ENCODE measurements around the gene TMEM87A.

TMEM87A gene

DNA sequence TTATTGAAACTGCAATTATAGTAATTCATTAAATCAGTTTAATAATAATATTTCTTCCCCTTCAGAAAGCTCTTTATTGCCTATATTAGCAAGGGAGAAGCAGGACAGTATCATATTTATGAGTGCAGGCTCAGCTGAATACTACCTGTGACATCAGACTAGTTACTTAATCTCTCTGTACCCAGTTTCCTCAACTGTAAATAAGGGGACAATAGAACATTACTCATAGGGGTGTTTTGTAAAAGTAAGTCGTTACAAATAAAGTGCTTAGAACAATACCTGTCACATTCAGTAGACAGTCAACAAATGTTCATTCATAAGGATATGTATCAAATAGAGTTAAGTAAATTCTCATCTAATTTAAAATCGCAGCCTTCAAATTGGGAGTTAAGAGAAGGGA is 53.0 kb downstream of the TMEM87A start:
- H3K27me3 ChIP-seq (ENCODE audit: low read depth, low read length) = no peaks in the 10 kb centered on the region
- no peaks in the 10 kb centered on the region for H3K4me1 ChIP-seq (ENCODE audit: control insufficient read depth in 1 of 2, insufficient read depth in 2 of 2, low read length in 2 of 2)
- H3K36me3 ChIP-seq (ENCODE audit: control insufficient read depth in 1 of 2, insufficient read depth in 2 of 2, low read length in 2 of 2) = peaks cover 53 to 75% of the 10 kb centered on the region in 2 donors
- H3K9me3 ChIP-seq (ENCODE audit: control insufficient read depth in 1 of 2, low read length in 2 of 2) = no peaks in the 10 kb centered on the region
- H3K4me3 ChIP-seq (ENCODE audit: low read depth in 1 of 2, low read length in 2 of 2) = no peak overlapping the region
- H3K27ac ChIP-seq (ENCODE audit: low read length) = no peak overlapping the region

GRCh38 chr15:42218953-42219592 is 54.2 kb downstream of the TMEM87A start:
- Histone ChIP-seq H3K36me3 (ENCODE audit: control insufficient read depth in 1 of 2, insufficient read depth in 2 of 2, low read length in 2 of 2) (peaks cover 42 to 64% of the 10 kb centered on the region in 2 donors), H3K4me3 (ENCODE audit: low read depth in 1 of 2, low read length in 2 of 2) (no peak overlapping the region), H3K27ac (ENCODE audit: low read length) (no peak overlapping the region), H3K4me1 (ENCODE audit: control insufficient read depth in 1 of 2, insufficient read depth in 2 of 2, low read length in 2 of 2) (no peaks in the 10 kb centered on the region), H3K9me3 (ENCODE audit: control insufficient read depth in 1 of 2, low read length in 2 of 2) (no peaks in the 10 kb centered on the region), H3K27me3 (ENCODE audit: low read depth, low read length) (no peaks in the 10 kb centered on the region)

DNA sequence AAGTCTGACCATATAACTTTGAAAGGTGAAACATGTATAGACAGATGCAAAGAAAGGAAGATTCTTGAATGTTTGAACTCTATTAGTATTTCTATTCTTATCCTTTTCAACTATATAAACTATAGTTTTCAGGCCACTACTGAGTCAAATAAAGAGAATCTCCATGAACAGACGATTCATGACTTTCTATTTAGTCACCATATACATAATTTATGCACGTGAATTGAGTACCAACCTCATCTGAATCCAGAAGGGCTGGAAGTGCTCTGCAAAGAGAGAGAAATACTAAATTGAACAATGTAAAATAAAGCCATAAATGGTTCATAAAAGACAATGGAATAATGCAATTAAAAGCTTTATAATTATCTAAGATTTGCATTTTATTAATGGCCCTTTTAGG is 55.7 kb downstream of the TMEM87A start:
- Histone ChIP-seq H3K27me3 (ENCODE audit: low read depth, low read length) (no peaks in the 10 kb centered on the region), H3K9me3 (ENCODE audit: control insufficient read depth in 1 of 2, low read length in 2 of 2) (no peaks in the 10 kb centered on the region), H3K27ac (ENCODE audit: low read length) (no peak overlapping the region), H3K4me3 (ENCODE audit: low read depth in 1 of 2, low read length in 2 of 2) (no peak overlapping the region), H3K36me3 (ENCODE audit: control insufficient read depth in 1 of 2, insufficient read depth in 2 of 2, low read length in 2 of 2) (peaks cover 44 to 56% of the 10 kb centered on the region in 2 donors), H3K4me1 (ENCODE audit: control insufficient read depth in 1 of 2, insufficient read depth in 2 of 2, low read length in 2 of 2) (no peaks in the 10 kb centered on the region)

DNA sequence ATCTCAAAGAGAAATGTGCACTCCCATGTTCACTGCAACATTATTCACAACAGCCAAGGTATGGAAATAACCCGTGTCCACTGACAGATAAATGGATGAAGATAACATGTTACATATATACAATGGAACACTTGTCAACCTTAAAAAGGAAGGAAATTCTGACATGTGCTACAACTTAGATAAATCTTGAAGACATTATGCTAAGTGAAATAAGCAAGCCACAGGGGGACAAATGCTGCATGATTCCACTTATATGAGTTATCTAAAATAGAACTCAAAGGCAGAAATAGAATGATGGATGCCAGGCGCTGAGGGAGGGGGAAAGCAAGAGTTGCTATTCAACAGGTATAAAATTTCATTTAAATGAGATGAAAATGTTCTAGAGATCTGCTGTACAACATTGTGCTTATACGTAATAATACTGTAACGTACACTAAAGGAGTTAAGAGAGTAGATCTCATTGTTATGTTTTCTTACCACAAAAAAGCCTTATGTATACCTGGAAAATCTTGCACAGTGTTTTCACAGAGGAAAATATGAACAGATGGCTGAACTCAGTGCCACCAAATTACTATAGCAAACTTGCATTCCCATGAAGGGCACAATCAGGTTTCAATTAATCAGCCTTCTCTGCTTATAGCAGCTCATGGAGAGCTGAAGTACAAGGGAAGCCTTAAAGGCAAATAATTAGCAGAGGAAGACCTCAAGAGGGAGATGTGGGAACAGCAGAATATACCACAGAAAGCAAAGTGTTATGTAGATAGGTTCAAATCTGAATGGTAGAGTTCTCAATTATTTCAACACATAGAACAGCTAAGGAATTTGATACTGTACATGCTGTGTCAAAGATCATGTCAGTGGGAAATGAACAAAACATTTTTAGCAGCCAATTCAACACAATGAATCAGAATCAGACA is 57.1 kb downstream of the TMEM87A start:
- peaks cover 54 to 55% of the 10 kb centered on the region in 2 donors for H3K36me3 ChIP-seq (ENCODE audit: control insufficient read depth in 1 of 2, insufficient read depth in 2 of 2, low read length in 2 of 2)
- no peaks in the 10 kb centered on the region for H3K27me3 ChIP-seq (ENCODE audit: low read depth, low read length)
- H3K4me3 ChIP-seq (ENCODE audit: low read depth in 1 of 2, low read length in 2 of 2) = no peak overlapping the region

GRCh38 chr15:42214600-42214999 is 58.6 kb downstream of the TMEM87A start:
- H3K4me1 ChIP-seq (ENCODE audit: control insufficient read depth in 1 of 2, insufficient read depth in 2 of 2, low read length in 2 of 2) = no peaks in the 10 kb centered on the region
- no peak overlapping the region for H3K4me3 ChIP-seq (ENCODE audit: low read depth in 1 of 2, low read length in 2 of 2)
- H3K27ac ChIP-seq (ENCODE audit: low read length) = no peak overlapping the region
- no peaks in the 10 kb centered on the region for H3K27me3 ChIP-seq (ENCODE audit: low read depth, low read length)
- H3K9me3 ChIP-seq (ENCODE audit: control insufficient read depth in 1 of 2, low read length in 2 of 2) = no peaks in the 10 kb centered on the region
- H3K36me3 ChIP-seq (ENCODE audit: control insufficient read depth in 1 of 2, insufficient read depth in 2 of 2, low read length in 2 of 2) = peaks cover 52 to 57% of the 10 kb centered on the region in 2 donors

More for the DNA sequence above, 57.1 kb downstream of the TMEM87A start:
- no peaks in the 10 kb centered on the region for H3K4me1 ChIP-seq (ENCODE audit: control insufficient read depth in 1 of 2, insufficient read depth in 2 of 2, low read length in 2 of 2)
- H3K9me3 ChIP-seq (ENCODE audit: control insufficient read depth in 1 of 2, low read length in 2 of 2) = no peaks in the 10 kb centered on the region
- no peak overlapping the region for H3K27ac ChIP-seq (ENCODE audit: low read length)

GRCh38 chr15:42213511-42213910 is 59.7 kb downstream of the TMEM87A start:
- no peaks in the 10 kb centered on the region for H3K4me1 ChIP-seq (ENCODE audit: control insufficient read depth in 1 of 2, insufficient read depth in 2 of 2, low read length in 2 of 2)
- no peaks in the 10 kb centered on the region for H3K27me3 ChIP-seq (ENCODE audit: low read depth, low read length)
- no peaks in the 10 kb centered on the region for H3K9me3 ChIP-seq (ENCODE audit: control insufficient read depth in 1 of 2, low read length in 2 of 2)
- no peak overlapping the region for H3K4me3 ChIP-seq (ENCODE audit: low read depth in 1 of 2, low read length in 2 of 2)
- no peak overlapping the region for H3K27ac ChIP-seq (ENCODE audit: low read length)
- H3K36me3 ChIP-seq (ENCODE audit: control insufficient read depth in 1 of 2, insufficient read depth in 2 of 2, low read length in 2 of 2) = peaks cover 41 to 46% of the 10 kb centered on the region in 2 donors

- Histone ChIP-seq H3K27ac (ENCODE audit: low read length) (no peak overlapping the region), H3K36me3 (ENCODE audit: control insufficient read depth in 1 of 2, insufficient read depth in 2 of 2, low read length in 2 of 2) (peaks cover 16 to 29% of the 10 kb centered on the region in 2 donors)
Measured at GRCh38 chr15:42210696-42211095, 62.5 kb downstream of the TMEM87A start.

GRCh38 chr15:42207674-42208579 is 65.3 kb downstream of the TMEM87A start, which contains the start of gene VPS39:
Gene VPS39, minus strand, starts transcription at chr15:42208304. Its CDS starts 151 bp downstream, at chr15:42208153.
- Histone ChIP-seq H3K9me3 (ENCODE audit: control insufficient read depth in 1 of 2, low read length in 2 of 2) (no peaks in the 10 kb centered on the region), H3K27me3 (ENCODE audit: low read depth, low read length) (no peaks in the 10 kb centered on the region), H3K27ac (ENCODE audit: low read length) (peak within 1 kb of the TSS; percentile 85), H3K36me3 (ENCODE audit: control insufficient read depth in 1 of 2, insufficient read depth in 2 of 2, low read length in 2 of 2) (peaks cover 12 to 22% of the 10 kb centered on the region in 2 donors), H3K4me3 (ENCODE audit: low read depth in 1 of 2, low read length in 2 of 2) (peak within 1 kb of the TSS; percentile 96 to 98), H3K4me1 (ENCODE audit: control insufficient read depth in 1 of 2, insufficient read depth in 2 of 2, low read length in 2 of 2) (peaks cover 13 to 16% of the 10 kb centered on the region in 2 donors)

More at GRCh38 chr15:42210696-42211095, 62.5 kb downstream of the TMEM87A start:
- H3K4me1 ChIP-seq (ENCODE audit: control insufficient read depth in 1 of 2, insufficient read depth in 2 of 2, low read length in 2 of 2) = peaks cover 13 to 16% of the 10 kb centered on the region in 2 donors
- no peaks in the 10 kb centered on the region for H3K27me3 ChIP-seq (ENCODE audit: low read depth, low read length)
- no peaks in the 10 kb centered on the region for H3K9me3 ChIP-seq (ENCODE audit: control insufficient read depth in 1 of 2, low read length in 2 of 2)
- no peak overlapping the region for H3K4me3 ChIP-seq (ENCODE audit: low read depth in 1 of 2, low read length in 2 of 2)

DNA sequence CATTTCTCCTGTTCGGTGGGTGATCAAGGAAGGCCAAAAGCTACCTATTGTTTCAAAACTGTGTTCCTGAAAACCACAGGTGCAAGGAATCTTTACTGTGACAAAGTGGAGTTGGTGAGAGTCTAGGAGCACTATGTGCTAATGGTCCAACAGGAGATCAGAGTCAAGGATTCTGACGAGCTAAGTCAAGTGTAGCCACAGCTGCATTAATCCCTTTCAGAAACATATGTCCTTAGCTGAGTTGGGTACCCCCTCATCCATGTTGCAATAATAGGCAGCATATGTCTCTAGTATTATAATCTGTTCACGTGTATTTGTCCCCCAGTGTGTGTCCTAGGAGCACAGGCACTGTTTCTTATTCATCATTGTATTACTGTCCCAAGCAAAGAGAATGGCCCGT is 66.8 kb downstream of the TMEM87A start:
- Histone ChIP-seq H3K36me3 (ENCODE audit: control insufficient read depth in 1 of 2, insufficient read depth in 2 of 2, low read length in 2 of 2) (peaks cover 9 to 13% of the 10 kb centered on the region in 2 donors), H3K4me3 (ENCODE audit: low read depth in 1 of 2, low read length in 2 of 2) (peak overlapping the region in 1 of 2 donors; percentile 98), H3K4me1 (ENCODE audit: control insufficient read depth in 1 of 2, insufficient read depth in 2 of 2, low read length in 2 of 2) (peaks cover 13 to 16% of the 10 kb centered on the region in 2 donors), H3K9me3 (ENCODE audit: control insufficient read depth in 1 of 2, low read length in 2 of 2) (no peaks in the 10 kb centered on the region), H3K27me3 (ENCODE audit: low read depth, low read length) (no peaks in the 10 kb centered on the region), H3K27ac (ENCODE audit: low read length) (no peak overlapping the region)

- H3K4me1 ChIP-seq (ENCODE audit: control insufficient read depth in 1 of 2, insufficient read depth in 2 of 2, low read length in 2 of 2) = peaks cover 13 to 16% of the 10 kb centered on the region in 2 donors
- no peaks in the 10 kb centered on the region for H3K27me3 ChIP-seq (ENCODE audit: low read depth, low read length)
- H3K9me3 ChIP-seq (ENCODE audit: control insufficient read depth in 1 of 2, low read length in 2 of 2) = no peaks in the 10 kb centered on the region
- H3K27ac ChIP-seq (ENCODE audit: low read length) = no peak overlapping the region
- no peak overlapping the region for H3K4me3 ChIP-seq (ENCODE audit: low read depth in 1 of 2, low read length in 2 of 2)
- peaks cover 8 to 11% of the 10 kb centered on the region in 2 donors for H3K36me3 ChIP-seq (ENCODE audit: control insufficient read depth in 1 of 2, insufficient read depth in 2 of 2, low read length in 2 of 2)
Measured at GRCh38 chr15:42203891-42204290, 69.3 kb downstream of the TMEM87A start.

All from muscle layer of duodenum (tissue), 2 donors.